HG03039 (cell line): Measurements from ENCODE around the gene MEF2B.
"Not testable (repeated sequence)": the region's sequence is repeated elsewhere in the genome, so short reads cannot be mapped to it uniquely, and the experiment has no call there.

Experiments
- ATAC-seq: cut with Tn5 transposase; IDR thresholded peaks from one replicate; pipeline ENCODE4 v1.9.1; 2021; ENCODE audit warnings: mild to moderate bottlenecking, moderate library complexity; ENCODE audit not compliant: unreplicated experiment

The MEF2B gene

DNA sequence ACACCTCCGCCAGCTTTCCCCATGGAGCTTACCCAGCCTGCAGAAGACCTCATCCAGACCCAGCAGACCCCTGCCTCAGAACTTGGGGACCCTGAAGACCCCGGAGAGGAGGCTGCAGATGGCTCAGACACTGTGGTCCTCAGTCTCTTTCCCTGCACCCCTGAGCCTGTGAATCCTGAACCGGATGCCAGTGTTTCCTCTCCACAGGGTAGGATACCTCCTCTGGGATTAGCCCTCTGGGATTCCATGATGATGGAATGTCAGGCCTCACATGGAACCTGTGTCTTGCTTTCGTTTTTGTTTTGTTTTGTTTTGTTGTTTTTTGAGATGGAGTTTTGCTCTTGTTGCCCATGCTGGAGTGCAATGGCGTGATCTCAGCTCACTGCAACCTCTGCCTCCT is 23.9 kb upstream of the MEF2B start:
- no peak for ATAC-seq

DNA sequence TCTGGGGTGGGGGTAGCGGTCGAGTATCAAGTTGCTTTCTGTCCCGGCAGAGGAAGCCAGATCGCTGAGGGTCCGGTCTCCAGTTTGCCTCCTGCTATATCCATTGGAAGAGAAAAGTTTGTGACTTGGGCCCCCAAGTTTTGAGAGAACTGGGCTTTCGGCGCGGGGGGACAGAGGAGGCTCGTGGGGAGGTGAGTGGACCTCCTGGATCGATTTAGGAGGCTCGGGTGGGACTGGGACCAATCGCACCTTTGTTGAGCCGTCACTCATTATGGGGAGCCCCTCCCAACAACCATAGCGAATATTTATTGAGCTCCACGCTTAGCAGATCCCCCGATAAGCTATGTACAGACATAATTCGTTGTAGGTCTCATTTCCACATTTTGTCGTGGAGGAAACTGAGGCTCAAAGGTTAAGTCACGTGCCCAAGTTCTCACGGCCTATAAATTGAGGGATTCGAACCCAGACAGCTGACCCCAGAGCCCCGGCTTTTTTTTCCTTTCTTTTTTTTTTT is 22.9 kb upstream of the MEF2B start:
- ATAC-seq: no peak

DNA sequence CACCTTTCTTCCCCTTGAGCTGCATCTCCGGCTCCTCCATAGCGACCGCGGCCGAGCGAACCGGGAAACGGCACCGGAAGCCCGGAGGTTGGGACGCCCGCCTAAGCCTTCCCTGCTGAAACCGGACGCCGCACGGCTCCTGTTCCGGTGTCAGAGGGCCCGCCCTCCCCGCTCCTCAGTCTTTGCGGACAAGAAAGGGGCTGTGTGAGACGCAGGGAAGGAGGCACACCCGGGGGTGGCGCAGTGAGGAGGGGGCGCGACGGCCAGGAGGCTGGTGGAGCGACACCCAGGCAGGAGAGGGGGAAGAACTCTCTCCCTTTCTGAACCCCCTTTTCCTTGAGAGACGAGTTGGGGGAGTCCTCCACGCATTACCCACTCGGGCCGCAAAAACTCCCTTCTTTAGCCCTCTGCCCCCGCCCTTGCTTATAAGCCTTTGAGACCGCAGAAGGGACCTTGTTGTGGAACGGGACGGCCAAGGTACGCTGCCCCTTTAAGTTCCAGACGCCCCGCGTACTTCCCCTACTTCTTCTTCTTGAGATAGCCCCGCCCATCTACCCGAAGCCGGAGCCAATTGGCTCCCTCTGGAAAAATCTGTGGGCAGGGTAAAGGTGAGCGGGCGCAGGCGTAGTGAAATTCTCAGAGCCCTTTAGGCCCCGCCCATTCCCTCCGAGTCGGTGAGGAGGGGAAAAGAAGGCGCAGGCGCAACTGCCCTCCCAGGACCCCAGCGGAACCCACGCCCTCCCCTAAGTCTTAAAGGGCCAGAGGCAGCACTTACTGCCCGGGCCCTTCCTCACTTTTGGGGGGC is 22.2 kb upstream of the MEF2B start, which contains the start of the genes BORCS8 and RFXANK:
BORCS8 (minus strand) TSS at position 75 of the 805 bp plus-strand sequence; CDS start at position 40, 35 bp downstream.
RFXANK (plus strand) TSS at position 181 of the 805 bp plus-strand sequence. CDS start 1,689 bp downstream, outside the sequence.
- ATAC-seq: peak; percentile 72

DNA sequence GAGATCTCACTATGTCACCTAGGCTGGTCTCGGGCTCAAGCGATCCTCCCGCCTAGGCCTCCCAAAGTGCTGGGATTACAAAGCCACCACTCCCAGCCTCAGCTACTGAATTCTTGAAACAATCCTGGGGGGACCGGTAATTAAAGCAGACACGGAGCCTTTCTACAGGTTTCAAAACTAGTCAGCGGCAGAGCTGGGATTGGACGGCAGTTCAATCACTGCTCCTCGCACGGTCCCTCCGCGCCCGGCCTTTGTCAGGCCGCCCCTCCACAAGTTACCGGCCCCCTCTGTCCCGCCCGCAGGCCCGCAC is 21.7 kb upstream of the MEF2B start:
- ATAC-seq: no peak

DNA sequence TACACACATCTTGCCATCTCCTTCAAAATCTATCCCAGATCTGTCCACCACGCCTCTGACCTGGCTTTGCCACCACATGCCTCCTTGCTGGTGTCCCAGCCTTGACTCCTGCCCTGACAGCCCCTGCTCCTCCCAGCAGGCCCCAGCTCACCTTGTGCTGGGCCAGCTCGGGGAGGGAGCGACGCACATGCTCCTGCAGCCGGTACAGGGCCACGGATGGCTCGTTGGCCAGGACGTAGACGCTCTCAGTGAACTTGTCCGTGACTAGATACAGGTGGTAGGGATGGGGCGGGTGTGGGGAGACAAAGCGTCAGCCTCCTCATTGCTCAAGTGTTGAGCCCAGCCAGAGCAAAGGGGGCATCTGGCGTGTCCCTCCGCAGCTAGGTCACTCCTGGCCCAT is 16.7 kb upstream of the MEF2B start:
- ATAC-seq: no peak

DNA sequence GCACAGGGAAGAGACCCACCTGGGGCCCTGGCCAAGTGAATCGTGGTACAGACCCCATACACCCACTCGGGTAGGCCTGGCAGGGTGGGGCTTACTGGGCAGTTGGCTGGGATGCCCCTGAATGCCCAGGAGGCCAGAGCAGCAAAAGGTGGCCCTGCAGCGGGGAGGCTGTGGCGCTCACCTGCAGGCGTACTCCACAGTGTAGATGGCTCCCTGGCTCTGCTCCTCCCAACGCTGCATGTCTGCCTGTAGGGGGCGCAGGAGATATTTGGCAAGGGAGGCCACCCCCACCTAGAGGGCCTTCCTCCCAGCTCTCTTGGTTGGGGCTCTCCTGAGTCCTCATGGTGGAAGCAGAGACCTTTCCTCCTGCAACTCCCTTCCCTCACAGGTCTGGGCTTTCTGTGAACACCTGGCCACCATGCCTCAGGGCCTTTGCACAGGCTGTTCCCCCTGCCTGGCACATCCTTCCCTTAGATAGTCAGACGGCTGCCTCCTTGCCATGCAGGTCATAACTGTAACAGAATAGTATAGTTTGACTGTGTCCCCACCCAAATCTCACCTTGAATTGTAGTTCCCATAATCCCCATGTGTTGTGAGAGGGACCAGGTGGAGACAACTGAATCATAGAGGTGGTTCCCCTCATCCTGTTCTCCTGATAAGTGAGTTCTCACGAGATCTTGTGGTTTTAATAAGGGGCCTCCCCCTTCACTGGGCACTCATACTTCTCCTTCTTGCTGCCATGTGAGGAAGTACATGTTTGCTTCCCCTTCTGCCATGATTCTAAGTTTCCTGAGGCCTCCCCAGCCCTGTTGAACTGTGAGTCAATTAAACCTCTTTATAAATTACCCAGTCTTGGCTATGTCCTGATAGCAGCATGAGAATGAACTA is 16.0 kb upstream of the MEF2B start:
- no peak for ATAC-seq

DNA sequence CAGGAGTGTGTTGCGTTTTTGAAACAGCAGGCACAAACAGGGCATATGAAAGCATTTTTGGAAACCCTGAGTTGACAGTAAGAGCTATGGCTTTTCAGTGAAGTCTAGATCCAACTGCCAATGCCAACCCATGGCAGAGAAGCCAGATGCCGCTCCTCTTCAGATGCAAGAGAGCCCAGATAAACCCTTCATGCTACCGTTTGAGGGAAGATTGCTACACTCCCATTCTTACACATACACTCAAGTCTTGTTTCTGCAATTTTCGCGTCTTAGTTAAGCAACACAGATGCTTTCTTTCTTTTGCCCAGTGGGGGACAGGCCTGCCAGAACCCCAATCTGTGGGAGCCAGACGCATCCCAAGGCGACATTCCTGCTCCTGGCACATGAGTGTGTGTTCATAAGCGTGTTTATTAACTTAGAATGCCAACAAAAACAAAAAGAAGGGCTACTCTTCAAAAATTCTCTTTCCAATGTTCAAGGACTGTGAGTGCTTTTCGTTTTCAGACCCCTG is 11.5 kb upstream of the MEF2B start:
- no peak for ATAC-seq

DNA sequence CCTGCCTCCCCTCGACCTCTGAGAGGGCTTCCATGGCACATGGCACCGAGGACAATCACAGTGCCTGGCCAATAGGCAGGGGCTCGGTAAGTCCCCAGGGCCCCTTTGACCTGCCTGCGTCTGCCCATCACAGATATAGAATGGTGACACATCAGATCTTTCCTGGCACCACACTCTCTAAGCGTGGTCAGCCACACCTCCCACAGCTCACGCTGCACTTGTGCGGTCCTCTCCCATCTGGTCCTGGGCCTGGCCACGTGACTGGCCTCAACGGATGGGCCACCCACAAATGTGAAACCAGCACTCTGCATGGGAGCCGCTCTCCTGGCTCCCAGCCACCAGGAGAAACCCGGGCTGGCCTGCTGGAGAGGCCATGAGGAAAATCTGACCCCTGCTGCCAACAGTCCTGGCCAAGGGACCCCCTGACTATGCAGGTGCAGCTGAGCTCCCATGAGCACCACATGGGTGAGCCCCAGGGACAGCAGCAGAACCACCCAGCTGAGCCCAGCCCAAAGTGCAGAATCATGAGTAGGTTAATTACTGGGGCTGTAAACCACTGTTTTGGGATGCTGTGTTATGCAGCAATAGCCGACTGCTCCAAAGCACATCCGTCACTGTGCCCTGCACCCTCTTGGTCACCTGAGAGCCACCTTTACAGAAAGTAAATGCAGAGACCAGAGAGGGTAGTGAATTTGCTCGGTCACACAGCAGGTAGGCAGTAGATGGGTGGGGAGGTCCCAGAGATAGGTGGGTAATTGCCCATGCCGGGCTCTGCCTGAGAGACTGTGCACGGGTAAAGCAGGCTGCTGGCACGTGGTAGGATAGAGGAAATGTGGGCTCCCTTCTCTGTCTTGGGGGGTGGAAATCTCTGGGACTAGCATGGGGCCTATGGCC is 9.7 kb upstream of the MEF2B start:
- ATAC-seq: no peak

DNA sequence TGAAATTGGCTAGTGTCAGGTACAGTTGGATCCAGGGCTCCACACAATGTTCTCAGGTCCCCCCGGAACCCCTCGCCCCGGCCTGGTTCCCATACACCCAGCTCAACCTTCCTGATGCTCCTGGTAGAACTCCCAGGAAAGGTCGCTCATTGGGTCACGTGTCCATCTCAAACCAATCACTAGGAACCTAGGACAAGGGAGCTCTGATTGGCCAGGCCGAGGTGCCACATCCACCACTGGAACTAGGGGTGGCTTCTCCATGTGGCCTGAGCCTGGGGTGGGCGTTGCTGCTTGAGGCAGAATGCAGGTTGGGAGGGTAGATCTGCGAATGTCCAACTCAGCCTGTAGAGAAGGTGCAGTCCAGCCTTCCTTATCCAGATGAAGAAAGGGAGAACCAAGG is 6.9 kb upstream of the MEF2B start:
- ATAC-seq: no peak

DNA sequence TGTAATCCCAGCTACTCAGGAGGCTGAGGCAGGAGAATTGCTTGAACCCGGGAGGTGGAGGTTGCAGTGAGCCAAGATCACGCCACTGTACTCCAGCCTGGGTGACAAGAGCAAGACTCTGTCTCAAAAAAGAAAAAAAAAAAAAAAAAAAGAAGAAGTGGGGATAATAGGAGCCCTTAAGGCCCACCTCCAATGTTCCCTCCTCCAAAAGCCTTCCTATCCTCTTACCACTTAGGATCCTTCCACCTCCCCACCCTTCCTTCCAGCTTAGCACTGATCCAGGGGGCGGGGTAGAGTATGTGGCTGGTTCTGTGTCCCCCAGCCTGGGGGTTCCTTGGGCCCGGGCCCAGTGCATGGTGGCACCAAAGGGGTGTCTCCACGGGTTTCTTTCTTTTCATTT is 3.2 kb upstream of the MEF2B start:
- ATAC-seq: not testable (repeated sequence)

DNA sequence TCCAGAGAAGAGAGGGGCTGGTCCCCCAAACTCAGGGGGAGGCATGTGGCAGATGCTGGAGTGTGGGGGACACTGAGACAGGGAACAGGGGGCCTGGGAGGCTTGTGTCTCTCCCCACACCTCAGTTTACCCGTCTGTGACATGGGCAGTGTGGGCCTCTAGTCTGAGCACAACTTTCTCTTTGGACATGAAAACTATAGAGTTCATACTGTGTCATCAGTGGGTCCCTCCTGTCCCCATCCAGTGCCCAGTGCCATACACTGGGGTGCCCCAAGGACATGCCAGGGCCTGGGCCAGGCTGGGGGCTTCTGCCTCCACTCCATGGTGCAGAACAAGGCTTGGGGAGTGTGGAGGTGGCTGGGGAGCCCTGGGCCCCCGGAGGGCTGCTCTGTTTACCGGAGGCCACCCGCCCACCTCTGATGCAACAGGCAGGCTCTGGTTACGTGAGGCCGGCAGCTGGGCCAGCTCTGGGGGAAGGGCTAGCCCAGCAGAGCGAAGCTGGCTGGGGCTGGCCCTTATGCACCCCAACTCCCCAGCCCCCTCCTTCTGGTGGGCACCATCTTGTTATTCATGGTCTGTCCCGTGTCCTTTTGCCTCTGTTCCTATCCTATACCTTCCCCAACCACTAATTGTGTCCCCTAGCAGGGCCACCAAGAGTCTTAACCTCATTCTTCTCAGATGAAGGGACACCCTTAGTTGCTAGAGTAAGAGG is 1.9 kb upstream of the MEF2B start:
- no peak for ATAC-seq

DNA sequence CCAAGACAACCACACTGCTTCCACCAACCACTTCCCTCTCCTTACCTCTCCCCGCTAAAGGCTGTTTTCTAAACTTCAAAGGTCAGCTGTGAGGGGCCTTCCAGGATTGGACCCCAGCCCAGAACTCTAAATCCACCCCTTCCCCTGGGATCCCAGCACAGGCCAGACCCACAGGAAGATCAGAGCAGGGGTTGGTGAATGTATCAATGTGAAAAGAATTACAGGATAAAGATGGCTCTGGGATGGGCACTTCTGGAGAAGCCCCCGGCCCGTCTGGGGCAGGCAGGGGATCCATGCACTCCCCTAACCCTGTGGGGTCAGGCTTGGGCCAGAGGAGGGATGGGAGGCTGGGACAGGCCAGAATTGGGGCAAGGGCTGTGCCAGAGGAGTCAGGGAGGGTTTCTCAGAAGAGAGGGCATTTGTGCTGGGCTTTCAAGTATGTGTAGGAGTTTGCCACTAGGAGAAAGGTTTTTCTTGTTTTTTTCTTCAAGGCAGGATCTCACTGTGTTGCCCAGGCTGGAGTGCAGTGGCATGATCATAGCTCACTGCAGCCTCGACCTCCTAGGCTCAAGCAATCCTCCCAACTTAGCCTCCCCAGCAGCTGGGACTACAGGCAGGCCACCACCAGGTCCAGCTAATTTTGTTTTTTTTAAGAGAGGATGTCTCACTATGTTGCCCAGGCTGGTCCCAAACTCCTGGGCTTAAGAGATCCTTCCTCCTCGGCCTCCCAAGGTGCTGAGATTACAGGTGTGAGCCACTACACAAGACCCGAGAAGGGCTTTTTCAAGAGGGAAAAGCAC is 1.0 kb upstream of the MEF2B start:
- no peak for ATAC-seq

DNA sequence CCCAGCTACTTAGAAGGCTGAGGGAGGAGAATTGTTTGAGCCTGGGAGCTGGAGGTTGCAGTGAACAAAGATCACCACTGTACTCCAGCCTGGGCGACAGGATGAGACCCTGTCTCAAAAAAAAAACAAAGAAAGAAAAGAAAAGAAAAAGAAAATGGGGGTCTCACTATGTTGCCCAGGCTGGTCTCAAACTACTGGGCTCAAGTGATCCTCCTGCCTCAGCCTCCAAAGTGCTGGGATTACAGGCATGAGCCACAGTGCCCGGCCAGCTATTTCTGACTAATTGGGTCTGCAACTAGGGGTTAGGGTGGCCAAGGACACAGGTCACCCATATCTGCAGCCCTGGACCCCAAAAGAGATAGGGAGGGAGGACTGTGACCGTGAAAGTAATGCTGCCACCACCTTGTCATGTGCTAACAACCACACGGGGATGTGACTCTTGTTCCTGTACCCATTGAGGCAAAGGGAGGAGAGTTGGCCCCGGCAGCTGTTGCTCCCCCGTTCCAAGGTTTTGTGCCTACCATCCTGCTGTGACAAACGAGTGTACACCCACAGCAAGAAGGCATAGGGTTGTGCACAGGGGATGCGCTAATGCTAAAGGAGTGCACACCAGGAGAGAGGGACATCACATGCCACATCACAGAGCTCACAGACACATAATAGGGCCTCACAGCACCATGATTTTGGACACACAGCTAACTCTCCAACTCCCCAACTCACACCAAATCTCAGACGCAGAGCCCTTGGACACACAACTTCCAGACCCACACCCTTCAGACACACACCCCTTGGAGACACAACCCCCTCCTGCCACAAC is 619 bp downstream of the MEF2B start:
- ATAC-seq: peak; percentile 5

DNA sequence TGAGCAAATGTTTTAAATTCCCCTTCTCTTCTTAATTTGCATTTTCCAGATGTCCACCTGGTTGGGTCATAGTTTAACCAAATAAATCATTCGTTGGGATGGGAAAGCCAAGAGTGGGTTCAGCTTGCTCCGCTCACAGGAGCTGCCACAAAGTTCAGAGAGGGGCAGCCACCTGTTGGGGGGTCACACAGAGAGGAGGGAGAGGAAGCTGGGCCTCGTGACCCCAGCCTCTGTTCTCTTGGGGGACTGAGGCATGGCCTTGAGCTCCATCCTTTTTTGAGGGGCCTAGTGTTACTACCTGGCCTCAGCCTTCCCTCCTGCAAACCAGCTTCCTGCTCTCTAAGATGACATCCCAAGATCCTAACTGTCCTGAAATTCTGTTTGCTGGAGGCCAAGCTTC is 2.5 kb downstream of the MEF2B start:
- no peak for ATAC-seq

DNA sequence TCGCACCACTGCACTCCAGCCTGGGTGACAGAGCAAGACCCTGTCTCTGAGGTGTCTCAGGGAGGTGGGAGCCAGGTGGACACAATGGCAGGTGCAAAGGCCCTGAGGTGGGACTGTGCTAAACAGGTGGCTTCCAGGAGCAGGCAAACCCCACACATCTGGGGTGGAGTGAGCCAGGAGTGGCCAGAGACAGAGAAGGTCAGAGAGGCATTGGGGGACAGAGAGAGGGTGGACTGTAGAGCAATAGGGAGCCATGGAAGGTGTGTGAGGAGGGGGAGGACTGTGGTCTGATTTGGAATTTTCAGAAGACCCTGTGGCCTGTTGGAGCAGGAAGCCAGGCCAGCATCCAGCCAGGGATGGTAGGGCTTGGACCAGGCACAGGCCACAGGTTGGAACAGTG is 4.7 kb downstream of the MEF2B start:
- ATAC-seq: no peak

DNA sequence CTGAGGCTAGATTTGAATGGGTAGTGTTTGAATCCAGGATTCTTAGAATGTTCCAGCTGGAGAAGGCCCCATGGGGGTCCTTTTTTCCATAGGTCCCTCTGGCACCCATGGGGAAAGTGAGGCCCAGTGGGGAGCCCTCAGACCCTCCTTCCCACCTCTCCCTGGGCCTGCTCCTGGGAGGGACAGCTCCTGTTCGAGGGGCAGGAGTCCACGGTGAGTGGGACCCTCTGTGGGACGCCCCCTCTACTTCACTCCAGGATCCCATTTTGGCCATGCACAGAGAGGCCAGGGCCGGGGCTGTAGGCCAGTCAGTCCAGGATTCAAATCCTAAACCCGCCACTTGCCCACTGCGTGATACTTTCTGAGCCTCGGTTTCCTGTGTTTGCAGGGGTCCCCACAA is 7.6 kb downstream of the MEF2B start:
- no peak for ATAC-seq

DNA sequence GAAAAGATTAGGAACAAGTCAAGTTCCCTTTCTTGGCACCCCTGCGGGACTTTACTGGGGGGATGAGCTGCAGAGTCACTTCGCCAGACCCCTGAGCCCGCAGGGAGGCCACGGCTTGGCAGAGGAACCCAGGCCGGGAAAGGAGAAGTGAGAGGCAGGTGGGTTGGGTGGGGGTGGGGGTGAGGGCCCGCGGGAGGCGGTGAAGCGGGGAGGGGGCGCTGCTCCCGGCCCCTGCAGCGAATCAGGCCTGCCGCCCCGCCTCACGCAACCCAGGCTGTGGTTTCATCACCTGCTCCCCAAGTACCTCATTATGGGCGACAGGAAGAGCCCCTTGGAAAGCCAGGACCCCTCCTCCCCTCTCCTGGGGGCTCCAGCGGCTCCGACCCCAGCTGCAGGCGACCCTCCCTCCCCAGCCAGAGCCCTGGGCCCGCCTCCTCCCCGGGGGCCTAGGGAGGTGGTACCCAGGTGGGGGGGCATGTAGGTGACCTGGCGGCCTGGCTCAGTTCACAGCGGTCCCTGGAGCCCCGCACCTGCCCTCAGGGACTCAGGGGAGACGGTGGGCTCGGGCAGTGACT is 9.5 kb downstream of the MEF2B start:
- ATAC-seq: no peak

DNA sequence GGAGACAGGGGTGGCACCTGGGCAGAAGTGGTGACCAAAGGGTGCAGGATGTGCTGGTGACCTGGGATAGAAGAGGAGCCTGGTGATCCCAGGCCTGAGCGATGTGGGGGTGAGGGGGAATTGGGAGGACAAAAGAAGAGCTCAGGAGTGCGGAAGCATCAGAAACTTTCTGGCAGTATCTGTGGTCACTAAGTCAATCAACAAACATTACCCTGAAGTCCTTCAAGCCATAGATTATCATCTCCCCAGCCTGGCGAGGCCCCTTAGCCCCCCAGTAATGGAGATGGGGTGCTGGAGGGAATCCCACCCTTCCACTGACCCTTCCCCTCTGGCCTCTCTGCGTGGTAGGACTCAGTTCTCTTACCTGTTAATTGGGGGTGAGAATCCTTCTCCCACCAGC is 10.5 kb downstream of the MEF2B start:
- ATAC-seq: no peak
